NCI-H2081 (cell line): ENCODE data around the gene TM2D1.
"Not testable (repeated sequence)": the region's sequence is repeated elsewhere in the genome, so short reads cannot be mapped to it uniquely, and the experiment has no call there.

ENCODE experiments used
- DNase-seq, 2 experiments: peaks; one replicate each; lab custom pipeline; 2025; lab: John Stamatoyannopoulos, UW

TM2D1 gene

DNA sequence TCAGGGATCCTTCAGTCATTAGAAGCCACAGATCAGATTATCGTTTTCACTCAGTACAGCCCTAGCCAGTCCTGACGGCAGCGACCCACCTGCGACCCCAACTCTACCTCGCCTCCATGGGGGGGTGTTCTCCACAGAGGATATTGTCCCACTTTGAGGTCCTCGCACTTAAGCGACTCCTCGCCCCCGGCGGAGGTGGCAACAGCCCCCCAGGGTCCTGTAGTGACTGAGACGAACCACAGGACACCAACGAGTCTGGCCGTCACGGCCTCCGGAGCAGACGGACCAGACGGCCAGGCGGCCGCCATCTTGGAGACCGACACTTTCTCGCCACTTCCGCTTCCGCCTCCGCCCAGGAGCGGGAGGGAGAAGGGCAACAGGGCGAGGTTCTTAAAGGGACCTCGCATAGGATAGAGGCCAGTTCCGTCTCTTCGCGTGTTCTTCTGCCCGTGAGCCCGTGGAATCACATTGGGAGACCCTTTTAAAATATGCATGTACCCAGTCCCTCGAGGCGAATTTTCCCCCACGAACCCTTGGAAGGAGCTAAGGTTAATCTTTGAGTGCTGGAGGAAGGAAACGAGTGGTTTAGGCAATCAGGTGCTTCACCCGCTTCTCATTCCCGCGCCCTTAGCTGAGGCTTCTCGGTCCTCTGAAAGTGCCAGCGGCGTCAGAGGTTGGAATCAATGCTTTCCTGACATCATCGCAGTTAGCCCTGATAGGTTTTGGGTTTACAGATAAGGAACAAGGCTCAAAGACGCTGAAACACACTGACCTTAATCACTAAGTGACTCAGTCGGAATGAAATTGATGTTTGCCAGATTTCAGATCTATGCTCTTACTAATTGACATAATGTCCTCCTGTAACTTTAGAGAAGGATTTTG lies at the start of gene TM2D1:
Gene TM2D1 (minus strand): TSS at position 329 of the 882 bp plus-strand sequence. CDS start 21 bp downstream, at position 308.
- peak; percentile 87 to 93 for DNase-seq

DNA sequence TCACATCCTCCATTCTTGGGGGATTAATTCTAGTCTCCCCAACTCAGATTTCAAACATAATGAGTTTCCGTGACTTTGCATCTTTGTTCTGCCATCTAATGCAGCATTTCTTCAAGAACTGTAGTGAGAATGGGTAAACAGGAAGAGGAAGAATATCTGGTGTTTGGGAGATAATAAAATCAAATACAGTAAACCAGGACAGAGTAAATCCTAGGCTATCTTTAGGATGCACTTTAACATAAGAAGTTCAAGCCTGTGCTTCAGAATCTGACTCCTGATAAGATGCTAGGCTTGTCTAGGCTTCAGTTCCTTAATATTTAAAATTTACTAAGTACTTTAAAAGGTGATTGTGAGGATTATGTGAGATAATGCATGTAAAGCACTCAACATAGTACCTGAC lies 45.2 kb upstream of the TM2D1 start:
- no peak for DNase-seq

DNA sequence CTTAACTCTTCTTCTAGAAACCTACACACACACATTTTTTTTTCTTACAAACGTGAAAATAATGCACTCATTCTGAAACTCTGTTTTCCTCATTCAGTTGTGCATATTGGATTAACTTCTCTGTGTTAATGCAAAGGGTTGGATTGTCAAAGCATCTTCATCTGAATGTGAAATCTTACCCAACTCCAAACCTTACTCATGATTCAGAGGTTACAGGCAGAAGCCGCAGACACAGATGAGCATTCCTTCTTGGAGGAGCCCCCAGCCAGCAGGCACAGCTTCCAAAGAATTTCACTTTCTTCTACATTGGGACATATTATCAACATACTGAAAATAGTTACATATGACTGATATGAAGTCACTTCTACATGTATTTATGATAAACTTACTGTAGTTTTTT lies 33.0 kb upstream of the TM2D1 start:
- DNase-seq = no peak

DNA sequence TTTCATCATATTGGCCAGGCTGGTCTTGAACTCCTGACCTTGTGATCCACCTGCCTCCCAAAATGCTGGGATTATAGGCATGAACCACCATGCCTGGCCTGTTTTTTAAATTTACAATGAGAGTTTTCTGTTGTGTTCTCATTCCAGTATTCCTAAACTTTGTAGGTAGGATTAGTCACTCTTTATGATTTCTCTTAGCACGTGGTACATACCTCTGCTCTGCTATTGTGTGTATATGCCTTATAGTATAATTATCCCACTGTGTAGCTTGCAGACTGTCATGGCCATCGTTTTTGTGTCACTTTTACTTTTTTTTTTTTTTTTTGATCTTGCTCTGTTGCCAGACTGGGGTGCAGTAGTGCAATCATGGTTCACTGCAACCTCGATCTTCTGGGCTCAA lies 31.8 kb upstream of the TM2D1 start:
- no peak for DNase-seq

DNA sequence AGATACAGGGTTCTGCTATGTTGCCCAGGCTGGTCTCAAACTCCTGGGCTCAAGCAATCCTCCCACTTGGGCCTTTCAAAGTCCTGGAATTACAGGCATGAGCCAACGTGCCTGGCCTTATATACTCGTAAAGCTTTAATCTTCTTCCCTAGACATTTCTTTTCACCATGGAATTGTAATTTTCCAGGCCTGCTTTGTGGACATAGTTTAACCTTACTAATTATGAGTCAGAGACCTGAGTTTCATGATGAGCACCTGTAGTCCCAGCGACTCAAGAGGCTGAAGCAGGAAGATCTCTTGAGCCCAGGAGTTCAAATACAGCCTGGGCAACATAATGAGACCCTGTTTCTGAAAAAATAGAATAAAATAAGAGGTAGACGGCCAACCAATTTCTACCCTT lies 29.6 kb upstream of the TM2D1 start:
- no peak for DNase-seq

DNA sequence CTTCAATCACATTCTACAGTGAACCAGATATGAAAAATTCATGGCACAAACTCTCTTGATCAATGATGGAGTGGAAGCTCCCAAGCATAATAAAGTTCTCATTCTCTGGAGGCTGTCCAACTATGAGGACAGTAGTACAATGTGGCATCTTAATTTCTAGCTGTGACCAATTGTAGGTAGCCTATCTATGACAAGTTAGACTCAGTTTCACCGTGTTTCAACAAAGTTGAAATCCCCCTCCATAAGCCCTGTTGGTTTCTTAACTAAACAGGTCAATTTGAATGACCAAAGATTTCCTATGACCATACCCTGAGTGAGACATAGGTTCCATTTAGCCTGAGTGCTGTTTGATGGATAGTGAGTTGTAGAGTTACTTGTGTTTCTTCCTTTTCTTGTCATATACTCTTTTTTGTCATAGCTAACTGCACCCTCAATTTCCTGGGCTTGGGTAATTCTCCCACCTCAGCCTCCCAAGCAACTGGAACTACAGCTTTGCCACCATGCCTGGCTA lies 29.1 kb upstream of the TM2D1 start:
- DNase-seq = no peak

DNA sequence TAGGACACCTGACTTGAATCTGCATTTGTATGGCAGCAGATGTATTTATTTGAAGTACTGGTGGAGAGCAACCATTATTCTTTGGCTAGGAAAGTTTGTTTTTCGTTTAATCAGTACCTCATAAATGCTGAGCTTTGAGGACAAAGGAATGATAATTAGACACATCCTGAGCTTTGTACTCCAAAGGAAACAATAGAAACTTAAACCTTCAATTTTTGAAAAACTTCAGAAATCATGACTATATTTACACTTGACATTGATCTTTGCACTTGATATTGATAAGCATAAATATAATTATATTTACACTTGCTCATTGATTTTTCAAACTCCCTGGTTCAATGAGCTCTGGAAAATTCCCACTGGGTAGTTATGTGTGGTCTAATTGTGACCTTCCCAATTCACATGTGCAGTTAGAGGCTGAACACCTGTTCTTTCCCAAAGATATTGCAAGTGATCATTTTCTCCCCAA lies 28.0 kb upstream of the TM2D1 start:
- DNase-seq = peak in 1 of 2 experiments; percentile 23

DNA sequence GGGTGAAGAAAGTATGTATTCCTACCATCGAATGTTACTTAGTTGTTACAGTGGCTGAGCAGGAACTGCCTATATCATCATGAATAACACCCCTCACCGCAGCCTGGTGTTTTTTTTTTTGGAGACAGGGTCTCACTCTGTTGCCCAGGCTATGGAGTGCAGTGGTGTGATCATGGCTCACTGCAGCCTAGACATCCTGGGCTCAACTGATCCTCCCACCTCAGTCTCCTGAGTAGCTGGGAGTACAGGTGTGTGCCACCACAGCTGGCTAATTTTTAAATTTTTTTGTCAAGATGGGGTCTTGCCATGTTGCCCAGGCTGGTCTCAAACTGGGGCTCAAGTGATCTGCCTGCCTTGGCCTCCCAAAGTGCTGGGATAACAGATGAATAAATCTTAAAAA lies 24.6 kb upstream of the TM2D1 start:
- no peak for DNase-seq

DNA sequence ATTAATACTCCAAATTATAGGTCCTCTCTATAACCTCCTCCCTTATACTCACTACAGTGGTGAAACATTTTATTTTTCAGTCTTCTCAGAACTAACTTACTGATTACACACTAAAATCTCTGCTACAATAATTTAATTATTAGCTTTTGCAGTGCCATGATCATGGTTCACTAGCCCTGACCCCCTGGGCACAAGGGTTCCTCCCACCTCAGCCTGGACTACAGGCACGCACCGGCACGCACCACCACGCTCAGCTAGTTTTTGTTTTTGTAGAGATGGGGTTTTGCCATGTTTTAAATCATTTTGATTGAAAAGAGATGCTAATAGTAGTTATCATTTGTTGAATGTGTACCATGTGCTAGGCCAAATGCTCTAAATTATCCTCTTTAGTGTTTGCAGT lies 23.6 kb upstream of the TM2D1 start:
- no peak for DNase-seq

DNA sequence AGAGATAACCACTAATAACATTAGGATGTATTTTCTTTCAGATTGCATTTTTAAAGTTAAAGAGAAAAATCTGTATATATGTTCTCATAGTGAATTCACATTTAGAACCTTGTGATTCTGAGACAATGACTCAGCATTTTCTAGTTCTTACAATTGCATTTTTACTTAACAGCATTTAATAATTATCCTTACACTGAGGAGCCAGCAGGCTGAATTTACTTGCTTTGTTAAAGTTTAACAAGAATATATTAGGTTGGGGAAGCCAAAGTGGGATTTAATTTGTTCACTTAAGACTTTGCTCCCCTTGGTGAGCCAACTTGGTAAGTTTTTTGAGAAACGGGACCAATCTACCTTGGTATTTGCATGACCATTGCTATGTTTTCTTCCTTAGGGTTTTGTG lies 21.9 kb upstream of the TM2D1 start:
- DNase-seq = no peak

DNA sequence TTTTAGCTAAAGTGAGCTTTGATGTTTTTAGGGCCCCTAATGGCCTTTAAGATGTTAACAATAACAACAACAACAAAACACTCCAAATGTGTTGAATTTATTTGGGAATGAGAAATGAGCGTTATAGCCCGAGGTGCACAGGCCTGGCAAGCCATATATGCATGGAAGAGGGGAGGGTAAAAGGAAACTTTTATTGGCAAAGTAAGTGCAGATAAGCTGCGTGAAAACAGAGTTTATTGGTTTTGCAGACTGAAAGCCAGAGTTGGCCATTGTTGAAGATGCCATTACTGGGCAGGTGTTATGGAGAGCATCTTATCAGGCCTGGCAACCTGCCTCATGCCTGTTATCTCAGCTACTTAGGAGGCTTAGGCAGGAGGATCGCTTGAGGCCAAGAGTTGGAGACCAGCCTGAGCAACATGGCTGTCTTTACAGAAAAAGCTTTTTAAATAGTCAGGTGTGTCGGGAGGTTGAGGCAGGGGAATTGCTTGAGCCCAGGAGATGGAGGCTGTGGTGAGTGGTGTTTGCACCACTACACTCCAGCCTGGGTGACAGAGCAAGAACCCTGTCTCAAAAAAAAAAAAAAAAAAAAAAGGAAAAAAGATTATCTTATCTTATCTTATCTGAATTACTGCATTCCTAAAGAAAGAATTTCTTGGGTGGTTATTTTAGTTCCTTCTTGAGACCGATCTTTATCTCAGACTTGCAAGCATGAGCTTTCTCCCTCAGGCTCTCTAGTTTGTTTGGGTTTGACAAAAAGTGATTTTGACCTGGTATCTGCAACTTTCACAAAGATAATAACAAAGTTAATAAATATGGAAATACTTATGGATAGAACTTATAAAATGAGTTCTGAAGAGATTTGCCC lies 19.0 kb upstream of the TM2D1 start:
- no peak for DNase-seq

DNA sequence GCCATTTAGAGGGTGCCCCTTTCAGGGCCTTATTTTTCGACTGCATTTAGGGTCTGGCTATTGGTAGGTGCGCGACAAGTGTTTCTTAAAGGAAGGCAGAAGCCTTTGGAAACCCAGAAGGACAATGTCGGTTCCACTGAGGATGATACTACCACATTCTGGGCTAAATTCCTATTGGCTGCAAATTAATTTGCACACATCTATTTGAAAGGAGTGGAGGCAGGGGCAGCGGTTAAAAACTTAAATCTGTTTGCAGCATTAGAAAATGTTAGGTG lies 18.4 kb upstream of the TM2D1 start:
- DNase-seq = no peak

DNA sequence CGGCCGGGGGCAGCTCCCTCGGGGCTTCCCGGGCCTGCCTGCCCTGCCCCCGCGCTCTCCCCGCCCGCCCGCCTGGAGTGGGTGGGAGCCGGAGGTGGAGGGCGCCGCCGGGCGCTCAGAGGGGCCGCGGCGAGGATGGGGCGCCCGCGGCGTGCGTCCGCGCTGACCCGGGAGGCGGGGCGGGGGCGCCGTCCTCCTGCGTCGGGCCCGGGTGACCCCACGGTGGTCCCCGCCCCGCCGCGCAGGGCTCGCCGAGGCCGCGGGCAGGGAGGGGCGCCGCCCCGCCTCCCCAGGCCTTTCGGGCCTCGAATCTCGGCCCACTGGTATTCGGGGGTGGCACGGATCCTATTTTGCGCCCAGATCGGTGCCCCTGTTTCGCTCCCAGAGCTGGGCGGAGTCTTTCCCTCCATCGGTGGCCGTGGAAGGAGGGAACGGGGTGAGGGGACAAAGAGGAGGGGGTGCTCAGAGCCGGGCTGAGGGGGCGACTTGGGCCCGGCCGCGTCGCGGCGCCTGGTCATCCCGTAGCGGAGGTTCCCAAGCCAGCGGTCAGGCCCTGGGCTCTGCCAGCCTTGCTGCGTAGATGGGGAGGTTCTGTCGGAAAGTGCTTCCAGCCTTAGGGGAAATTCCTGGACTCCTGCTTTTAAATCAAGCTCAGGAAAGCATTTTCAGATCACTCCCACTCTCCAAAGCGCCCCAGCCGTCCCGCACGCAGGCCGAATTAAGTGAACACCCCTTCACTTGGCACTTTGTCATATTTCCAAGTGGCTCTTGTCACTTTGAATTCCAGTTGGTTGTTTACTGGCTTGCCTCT lies 17.9 kb upstream of the TM2D1 start:
- DNase-seq = peak; percentile 15 to 52

DNA sequence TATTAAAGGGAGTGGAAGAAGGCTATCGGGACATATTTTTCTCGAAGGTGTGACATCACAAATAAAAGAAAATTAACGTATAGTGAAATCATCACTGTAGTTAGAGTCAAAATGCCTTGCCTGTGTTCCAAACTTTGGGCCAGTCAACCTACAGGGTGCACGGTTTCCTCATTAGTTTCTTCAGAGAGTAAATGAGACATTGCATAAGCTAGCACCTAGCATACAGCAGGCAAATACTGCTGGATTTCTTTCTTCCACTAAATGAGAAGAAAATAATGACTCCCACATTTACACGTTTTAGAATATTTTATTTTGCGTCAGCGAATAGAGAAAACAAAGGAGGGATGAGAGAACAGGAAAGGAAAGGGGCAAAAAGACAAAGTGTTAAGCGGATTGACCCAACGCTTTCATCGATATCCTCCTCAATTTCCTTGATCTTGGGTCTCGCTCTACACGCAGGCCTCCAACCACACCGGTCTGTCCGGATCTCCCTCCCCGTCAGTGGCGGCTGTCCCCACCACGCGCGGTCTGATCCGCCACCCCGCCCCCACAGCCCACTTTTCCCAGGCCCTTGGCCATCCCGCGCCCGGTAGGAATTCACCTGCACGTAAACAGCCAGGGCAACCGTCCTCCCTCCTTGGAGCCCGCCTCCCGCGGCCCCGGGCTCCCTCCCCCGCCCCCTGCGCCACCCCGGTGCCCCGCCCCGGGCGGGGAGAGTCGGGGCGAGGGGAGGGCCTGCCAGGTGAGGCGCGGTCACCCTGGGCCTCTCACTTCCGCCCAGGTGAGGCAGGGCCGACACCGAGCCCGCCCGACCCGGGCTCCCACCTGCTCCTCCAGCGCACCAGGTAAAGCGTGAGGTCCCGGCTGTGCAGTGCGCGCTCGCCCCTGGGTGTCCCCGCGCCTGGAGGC lies 17.0 kb upstream of the TM2D1 start, which contains the start of gene PATJ:
Gene PATJ (plus strand): TSS at position 770 of the 909 bp plus-strand sequence. CDS start 20,413 bp downstream, outside the sequence.
- peak; percentile 73 to 86 for DNase-seq

DNA sequence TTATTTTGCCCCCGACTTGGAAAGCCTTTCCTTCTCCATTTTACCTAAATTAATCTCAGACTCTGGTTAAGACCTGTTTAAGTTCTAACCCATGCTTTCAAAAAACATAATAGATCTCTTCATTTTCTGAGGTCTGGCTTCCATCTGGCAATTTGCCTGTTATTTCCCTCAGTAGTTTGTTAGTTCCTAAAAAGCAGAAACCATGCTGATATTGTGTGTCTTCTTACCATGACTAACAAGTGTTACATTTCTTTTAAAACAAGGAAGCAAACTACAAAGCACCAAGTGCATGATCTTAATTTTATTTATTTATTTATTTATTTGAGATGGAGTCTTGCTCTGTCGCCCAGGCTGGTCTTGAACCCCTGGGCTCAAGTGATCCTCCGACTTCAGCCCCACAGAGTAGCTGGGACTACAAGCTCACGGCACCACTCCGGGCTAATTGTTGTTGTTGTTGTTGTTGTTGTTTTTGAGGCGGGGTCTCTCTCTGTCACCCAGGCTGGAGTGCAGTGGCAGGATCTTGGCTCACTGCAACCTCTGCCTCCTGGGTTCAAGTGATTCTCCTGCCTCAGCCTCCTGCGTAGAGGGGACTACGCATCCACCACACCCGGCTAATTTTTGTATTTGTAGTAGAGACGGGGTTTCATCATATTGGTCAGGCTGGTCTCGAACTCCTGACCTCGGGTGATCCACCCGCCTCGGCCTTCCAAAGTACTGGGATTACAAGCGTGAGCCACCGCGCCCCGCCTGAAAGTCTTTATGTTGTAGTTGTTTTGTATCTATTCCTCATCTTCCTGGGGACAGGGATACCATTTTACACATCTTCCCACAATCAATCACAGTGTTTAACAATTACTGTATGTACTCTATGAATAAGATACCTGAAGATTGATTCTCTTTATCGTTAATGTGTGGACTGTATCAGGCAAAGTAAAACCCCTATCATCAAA lies 16.1 kb upstream of the TM2D1 start:
- no peak for DNase-seq

DNA sequence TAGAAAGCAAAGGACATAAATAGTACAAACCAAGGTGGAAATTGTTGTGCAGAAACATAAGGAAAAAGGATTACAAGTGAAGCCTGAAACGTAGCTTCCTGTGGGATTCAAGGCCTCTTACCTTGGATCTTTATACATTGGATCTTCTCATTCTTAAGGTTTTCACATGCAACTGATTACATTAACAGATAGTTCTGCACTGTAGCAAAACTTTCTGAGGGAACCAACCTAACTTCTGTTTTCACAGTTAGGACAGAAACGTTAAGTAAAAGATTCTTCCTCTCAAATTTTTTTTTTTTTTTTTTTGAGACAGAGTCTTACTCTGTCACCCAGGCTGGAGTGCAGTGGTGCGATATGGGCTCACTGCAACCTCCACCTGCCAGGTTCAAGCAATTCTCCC lies 7.8 kb upstream of the TM2D1 start:
- no peak for DNase-seq

DNA sequence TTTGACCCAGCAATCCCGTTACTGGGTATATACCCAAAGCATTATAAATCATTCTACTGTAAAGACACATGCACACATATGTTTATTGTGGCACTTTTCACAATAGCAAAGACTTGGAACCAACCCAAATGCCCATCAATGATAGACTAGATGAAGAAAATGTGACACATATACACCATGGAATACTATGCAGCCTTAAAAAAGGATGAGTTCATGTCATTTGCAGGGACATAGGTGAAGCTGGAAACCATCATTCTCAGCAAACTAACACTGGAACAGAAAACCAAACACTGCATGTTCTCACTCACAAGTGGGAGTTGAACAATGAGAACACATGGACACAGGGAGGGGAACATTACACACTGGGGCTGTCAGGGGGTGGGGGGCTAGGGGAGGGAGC lies 5.7 kb upstream of the TM2D1 start:
- not testable (repeated sequence) for DNase-seq

DNA sequence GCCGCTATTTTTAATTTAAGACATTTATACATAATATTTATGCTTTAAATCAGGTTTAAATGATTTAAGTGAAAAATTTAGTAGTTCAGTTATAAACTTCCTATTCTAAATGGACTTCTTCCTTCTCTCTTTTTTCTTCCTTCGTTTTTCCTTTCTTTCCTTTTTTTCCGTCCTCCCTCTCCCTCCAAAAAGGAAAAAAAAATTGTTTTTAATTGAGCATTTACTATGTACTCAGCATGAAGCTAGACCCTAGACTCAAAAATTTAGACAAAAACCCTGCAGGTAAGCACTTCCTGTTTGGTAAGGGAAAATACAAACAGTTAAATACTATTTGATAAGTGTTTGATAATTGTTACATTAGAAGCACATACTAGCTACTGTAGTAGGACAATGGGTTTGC lies 2.6 kb upstream of the TM2D1 start:
- no peak for DNase-seq

DNA sequence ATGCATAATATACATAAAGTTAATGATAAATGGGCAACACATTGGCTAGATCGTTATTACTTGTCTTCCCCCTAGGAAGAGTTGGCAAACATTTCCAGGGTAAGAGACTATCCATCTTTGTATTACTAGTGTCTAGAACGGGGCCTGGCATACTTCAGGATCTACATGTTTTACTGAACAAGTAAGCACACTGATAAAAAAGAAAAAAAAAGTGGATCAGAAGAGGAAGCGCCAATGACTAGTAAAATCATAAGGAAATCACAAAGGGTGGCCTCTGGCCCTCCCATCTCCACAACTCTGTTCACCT lies 482 bp downstream of the TM2D1 start:
- DNase-seq = no peak
